Stomach smooth muscle (tissue), 2 donors: ENCODE data around the gene TRAPPC12.
"Not testable (repeated sequence)": the region's sequence is repeated elsewhere in the genome, so short reads cannot be mapped to it uniquely, and the experiment has no call there.

Experiments
- H3K27ac ChIP-seq: one replicate; pipeline ENCODE4 v1.7.0; 2013; ENCODE audit warnings: mild to moderate bottlenecking, low read length, inconsistent platforms
- H3K27me3 ChIP-seq, 2 donors: one replicate each; pipeline ENCODE4 v1.7.0; 2013; ENCODE audit warnings: low read length in 2 of 2; ENCODE audit not compliant: insufficient read depth in 2 of 2, control insufficient read depth in 1 of 2
- H3K36me3 ChIP-seq, 2 donors: one replicate each; pipeline ENCODE4 v1.7.0; 2013; ENCODE audit warnings: low read length in 2 of 2; ENCODE audit not compliant: control insufficient read depth in 2 of 2, insufficient read depth in 2 of 2
- H3K4me1 ChIP-seq: one replicate; pipeline ENCODE4 v1.7.0; 2013; ENCODE audit warnings: low read length; ENCODE audit not compliant: control insufficient read depth, insufficient read depth
- H3K4me3 ChIP-seq, 2 donors: one replicate each; pipeline ENCODE4 v1.7.0; 2013; ENCODE audit warnings: low read length in 2 of 2
- H3K9ac ChIP-seq, 2 donors: one replicate each; pipeline ENCODE4 v1.7.0; 2013; ENCODE audit warnings: low read length in 2 of 2, mild to moderate bottlenecking in 1 of 2
- H3K9me3 ChIP-seq, 2 donors: one replicate each; pipeline ENCODE4 v1.7.0; 2013; ENCODE audit warnings: low read length in 2 of 2; ENCODE audit not compliant: control insufficient read depth in 2 of 2
- donor health status: healthy.
- donor health status: Pancreatic carcinoma.

The TRAPPC12 gene

GRCh38 chr2:3345621-3346020, 33.9 kb upstream of the TRAPPC12 start:
- H3K4me1 ChIP-seq, result no peaks in the 10 kb centered on the region
- no peaks in the 10 kb centered on the region for H3K9me3 ChIP-seq
- no peak overlapping the region for H3K27ac ChIP-seq
- peaks cover 0 to 2% of the 10 kb centered on the region in 2 donors for H3K36me3 ChIP-seq
- H3K4me3 ChIP-seq, result no peak overlapping the region
- no peak overlapping the region for H3K9ac ChIP-seq
- no peaks in the 10 kb centered on the region for H3K27me3 ChIP-seq

- Histone ChIP-seq H3K4me1 (no peaks in the 10 kb centered on the region), H3K9ac (no peak overlapping the region), H3K9me3 (no peaks in the 10 kb centered on the region), H3K36me3 (peaks cover under 1 to 9% of the 10 kb centered on the region in 2 donors), H3K27me3 (no peaks in the 10 kb centered on the region), H3K4me3 (no peak overlapping the region), H3K27ac (no peak overlapping the region)
Measured at GRCh38 chr2:3348767-3349166, 30.7 kb upstream of the TRAPPC12 start.

- no peaks in the 10 kb centered on the region for H3K9me3 ChIP-seq
- peaks cover 4 to 12% of the 10 kb centered on the region in 2 donors for H3K36me3 ChIP-seq
- H3K4me1 ChIP-seq, result no peaks in the 10 kb centered on the region
- no peak overlapping the region for H3K27ac ChIP-seq
- H3K9ac ChIP-seq, result no peak overlapping the region
- no peaks in the 10 kb centered on the region for H3K27me3 ChIP-seq
- H3K4me3 ChIP-seq, result no peak overlapping the region
Measured at GRCh38 chr2:3349211-3349693, 30.2 kb upstream of the TRAPPC12 start.

- H3K36me3 ChIP-seq, result peaks cover 4 to 10% of the 10 kb centered on the region in 2 donors
- no peak overlapping the region for H3K4me3 ChIP-seq
- no peaks in the 10 kb centered on the region for H3K27me3 ChIP-seq
- no peak overlapping the region for H3K27ac ChIP-seq
- H3K9ac ChIP-seq, result no peak overlapping the region
- H3K9me3 ChIP-seq, result no peaks in the 10 kb centered on the region
- H3K4me1 ChIP-seq, result no peaks in the 10 kb centered on the region
Measured at GRCh38 chr2:3354986-3355385, 24.5 kb upstream of the TRAPPC12 start.

GRCh38 chr2:3355951-3356569, 23.4 kb upstream of the TRAPPC12 start:
- peaks cover 4 to 10% of the 10 kb centered on the region in 2 donors for H3K36me3 ChIP-seq
- no peak overlapping the region for H3K9ac ChIP-seq
- H3K4me3 ChIP-seq, result no peak overlapping the region
- no peaks in the 10 kb centered on the region for H3K27me3 ChIP-seq
- no peak overlapping the region for H3K27ac ChIP-seq
- H3K9me3 ChIP-seq, result no peaks in the 10 kb centered on the region
- H3K4me1 ChIP-seq, result no peaks in the 10 kb centered on the region

- Histone ChIP-seq H3K27ac (no peak overlapping the region), H3K4me1 (no peaks in the 10 kb centered on the region), H3K36me3 (peaks cover 4 to 10% of the 10 kb centered on the region in 2 donors), H3K9ac (no peak overlapping the region), H3K27me3 (no peaks in the 10 kb centered on the region), H3K9me3 (no peaks in the 10 kb centered on the region), H3K4me3 (no peak overlapping the region)
Measured at GRCh38 chr2:3356799-3357198, 22.7 kb upstream of the TRAPPC12 start.

- not testable (repeated sequence) for H3K9ac ChIP-seq, H3K4me3 ChIP-seq, H3K27me3 ChIP-seq, H3K9me3 ChIP-seq, H3K27ac ChIP-seq, H3K4me1 ChIP-seq, H3K36me3 ChIP-seq
Measured at GRCh38 chr2:3357446-3357845, 22.0 kb upstream of the TRAPPC12 start.

GRCh38 chr2:3357926-3358325, 21.6 kb upstream of the TRAPPC12 start:
- Histone ChIP-seq H3K9ac (no peak overlapping the region), H3K4me1 (no peaks in the 10 kb centered on the region), H3K27ac (no peak overlapping the region), H3K9me3 (no peaks in the 10 kb centered on the region), H3K36me3 (peaks cover 4 to 9% of the 10 kb centered on the region in 2 donors), H3K27me3 (no peaks in the 10 kb centered on the region), H3K4me3 (no peak overlapping the region)

- H3K4me1 ChIP-seq, result no peaks in the 10 kb centered on the region
- H3K9me3 ChIP-seq, result no peaks in the 10 kb centered on the region
- no peak overlapping the region for H3K4me3 ChIP-seq
- H3K27me3 ChIP-seq, result no peaks in the 10 kb centered on the region
- no peak overlapping the region for H3K9ac ChIP-seq
- no peaks in the 10 kb centered on the region for H3K36me3 ChIP-seq
- H3K27ac ChIP-seq, result no peak overlapping the region
Measured at GRCh38 chr2:3361518-3362389, 17.7 kb upstream of the TRAPPC12 start.

- no peaks in the 10 kb centered on the region for H3K4me1 ChIP-seq
- no peaks in the 10 kb centered on the region for H3K27me3 ChIP-seq
- H3K9ac ChIP-seq, result no peak overlapping the region
- H3K36me3 ChIP-seq, result no peaks in the 10 kb centered on the region
- no peak overlapping the region for H3K27ac ChIP-seq
- H3K4me3 ChIP-seq, result no peak overlapping the region
- H3K9me3 ChIP-seq, result no peaks in the 10 kb centered on the region
Measured at GRCh38 chr2:3365219-3365618, 14.3 kb upstream of the TRAPPC12 start.

GRCh38 chr2:3368261-3368722, 11.2 kb upstream of the TRAPPC12 start:
- no peaks in the 10 kb centered on the region for H3K9me3 ChIP-seq
- no peak overlapping the region for H3K27ac ChIP-seq
- H3K27me3 ChIP-seq, result no peaks in the 10 kb centered on the region
- no peaks in the 10 kb centered on the region for H3K4me1 ChIP-seq
- no peak overlapping the region for H3K4me3 ChIP-seq
- no peaks in the 10 kb centered on the region for H3K36me3 ChIP-seq
- no peak overlapping the region for H3K9ac ChIP-seq
